ENCODE results near the gene WAPL. TPM values are rescaled to one million over a fixed set of nuclear protein-coding genes. Genes with fewer than 3 reads are reported as not detected.
"Not testable (repeated sequence)": the region's sequence is repeated elsewhere in the genome, so short reads cannot be mapped to it uniquely, and the experiment has no call there.

WAPL gene
- total RNA-seq, 1 donor from 2014 or later, result 50.2 TPM

GRCh38 chr10:86393362-86393761, 128.2 kb downstream of the WAPL start:
- no peak for DNase-seq (ENCODE audit: low spot score)
- H3K9me3 Mint-ChIP-seq, result no peaks in the 10 kb centered on the region
- no peaks in the 10 kb centered on the region for H3K36me3 Mint-ChIP-seq (ENCODE audit: low read depth)
- intact Hi-C loops (cut with micrococcal nuclease), result no loop called here
- no peak overlapping the region for H3K4me3 Mint-ChIP-seq
- H3K27me3 Mint-ChIP-seq (ENCODE audit: insufficient read depth), result peaks cover 42% of the 10 kb centered on the region
- no peak overlapping the region for H3K27ac Mint-ChIP-seq
- H3K4me1 Mint-ChIP-seq (ENCODE audit: low read depth), result no peaks in the 10 kb centered on the region

DNA sequence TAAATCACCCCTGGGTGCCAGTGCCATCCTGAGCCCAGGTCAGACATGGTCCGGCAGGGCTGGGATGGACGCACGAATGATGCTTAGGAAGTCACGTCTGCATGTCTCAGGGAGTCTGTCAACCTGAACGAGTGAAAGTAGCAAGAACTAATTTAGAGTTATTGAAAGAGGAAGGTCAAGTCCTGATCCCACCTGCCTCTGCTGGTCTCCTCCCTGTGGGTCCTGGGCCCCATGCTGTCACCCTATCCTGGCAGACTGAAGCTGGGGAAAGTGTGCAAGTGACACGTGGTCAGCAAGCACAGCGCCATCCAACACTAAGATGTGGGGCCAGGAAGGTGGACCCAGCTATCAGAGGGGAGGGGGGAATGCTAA, 128.9 kb downstream of the WAPL start:
- Mint-ChIP-seq H3K27ac (no peak overlapping the region), H3K36me3 (ENCODE audit: low read depth) (no peaks in the 10 kb centered on the region), H3K4me3 (no peak overlapping the region), H3K4me1 (ENCODE audit: low read depth) (no peaks in the 10 kb centered on the region), H3K27me3 (ENCODE audit: insufficient read depth) (peaks cover 47% of the 10 kb centered on the region), H3K9me3 (no peaks in the 10 kb centered on the region)
- DNase-seq (ENCODE audit: low spot score), result no peak
- intact Hi-C loops (cut with micrococcal nuclease), result no loop called here

DNA sequence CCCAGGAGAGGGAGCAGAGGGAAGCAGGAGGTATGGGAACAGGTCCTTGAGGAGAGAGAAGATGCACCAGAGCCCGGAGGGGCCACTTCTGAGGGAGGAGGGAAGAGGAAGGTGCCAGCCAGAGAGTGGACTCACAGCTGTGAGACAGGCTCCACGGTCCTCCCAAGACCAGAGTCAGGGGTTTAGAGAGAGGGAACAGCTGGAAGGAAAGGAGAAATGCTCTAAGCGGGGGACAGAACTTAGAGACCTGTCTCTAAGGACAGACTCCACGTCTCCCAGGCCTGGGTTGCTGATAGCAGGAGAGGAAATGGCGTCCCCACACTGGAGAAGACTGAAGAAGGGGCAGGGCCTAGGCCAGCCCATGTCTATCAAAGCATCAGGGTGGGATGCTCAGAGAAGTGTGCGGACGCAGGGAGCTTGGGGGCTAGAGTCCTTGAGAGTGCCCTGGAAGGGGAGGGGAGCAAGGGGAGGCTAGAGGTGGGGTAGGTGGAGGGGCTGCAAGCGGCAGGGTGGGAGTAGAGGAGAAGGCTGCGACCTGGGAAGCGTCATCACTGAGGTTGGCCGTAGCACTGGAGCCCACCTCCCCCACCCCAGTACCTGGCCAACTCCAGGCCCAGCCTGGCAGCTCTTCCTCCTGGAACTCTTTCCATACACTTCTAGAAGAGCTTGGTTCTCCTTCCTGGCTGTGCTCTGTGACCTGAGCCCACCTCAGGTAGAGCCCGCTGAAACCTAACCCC, 129.4 kb downstream of the WAPL start:
- H3K36me3 Mint-ChIP-seq (ENCODE audit: low read depth), result no peaks in the 10 kb centered on the region
- no peak overlapping the region for H3K27ac Mint-ChIP-seq
- intact Hi-C loops (cut with micrococcal nuclease), result no loop called here
- no peak for DNase-seq (ENCODE audit: low spot score)
- H3K4me3 Mint-ChIP-seq, result no peak overlapping the region
- peaks cover 52% of the 10 kb centered on the region for H3K27me3 Mint-ChIP-seq (ENCODE audit: insufficient read depth)
- no peaks in the 10 kb centered on the region for H3K9me3 Mint-ChIP-seq
- H3K4me1 Mint-ChIP-seq (ENCODE audit: low read depth), result no peaks in the 10 kb centered on the region

GRCh38 chr10:86391236-86391840, 130.3 kb downstream of the WAPL start:
- intact Hi-C loops (cut with micrococcal nuclease), result no loop called here
- no peaks in the 10 kb centered on the region for H3K4me1 Mint-ChIP-seq (ENCODE audit: low read depth)
- H3K27me3 Mint-ChIP-seq (ENCODE audit: insufficient read depth), result peaks cover 54% of the 10 kb centered on the region
- H3K4me3 Mint-ChIP-seq, result no peak overlapping the region
- no peaks in the 10 kb centered on the region for H3K36me3 Mint-ChIP-seq (ENCODE audit: low read depth)
- DNase-seq (ENCODE audit: low spot score), result no peak
- no peaks in the 10 kb centered on the region for H3K9me3 Mint-ChIP-seq
- no peak overlapping the region for H3K27ac Mint-ChIP-seq

DNA sequence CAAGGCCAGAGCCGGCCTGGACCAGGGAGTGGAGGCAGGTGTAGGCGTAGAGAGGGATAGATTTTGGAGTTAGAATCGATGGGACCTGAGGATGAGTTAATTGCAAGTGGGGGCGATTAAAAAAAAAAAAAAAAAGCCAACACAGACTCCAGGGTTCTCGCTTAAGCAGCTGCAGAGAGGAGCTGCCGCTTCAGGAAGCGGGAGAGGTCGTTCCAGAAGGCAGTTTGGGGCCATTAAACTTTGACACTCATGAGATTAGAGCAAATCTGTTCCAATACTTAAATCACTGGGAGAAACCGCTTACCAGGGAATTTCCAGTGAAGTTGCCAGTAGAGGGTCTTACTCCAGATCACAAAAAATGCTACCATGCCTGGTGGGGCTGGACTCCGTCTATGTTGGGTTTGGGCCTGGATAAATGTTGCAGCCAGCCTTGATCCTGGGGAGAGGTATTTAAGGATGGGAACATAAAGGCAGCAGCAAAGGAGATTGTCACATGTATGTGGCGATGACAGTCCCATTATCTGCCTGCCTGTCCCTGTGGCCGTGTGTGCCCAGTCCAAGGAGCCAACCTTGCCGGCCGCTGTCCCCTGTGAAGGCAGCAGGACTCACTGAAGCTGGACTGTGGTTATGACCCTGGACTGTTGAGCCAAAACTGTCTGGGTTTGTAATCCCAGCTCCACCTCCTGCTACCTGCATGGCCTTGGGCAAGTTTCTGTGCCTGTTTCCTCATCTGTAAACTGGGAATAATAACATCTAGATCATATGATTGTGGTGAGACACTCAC, 131.1 kb downstream of the WAPL start:
- DNase-seq (ENCODE audit: low spot score), result no peak
- H3K27me3 Mint-ChIP-seq (ENCODE audit: insufficient read depth), result peaks cover 62% of the 10 kb centered on the region
- no peak overlapping the region for H3K4me3 Mint-ChIP-seq
- no peak overlapping the region for H3K27ac Mint-ChIP-seq
- H3K4me1 Mint-ChIP-seq (ENCODE audit: low read depth), result no peaks in the 10 kb centered on the region
- no peaks in the 10 kb centered on the region for H3K36me3 Mint-ChIP-seq (ENCODE audit: low read depth)
- H3K9me3 Mint-ChIP-seq, result no peaks in the 10 kb centered on the region
- intact Hi-C loops (cut with micrococcal nuclease), result no loop called here

GRCh38 chr10:86389441-86390193, 132.0 kb downstream of the WAPL start:
- H3K27me3 Mint-ChIP-seq (ENCODE audit: insufficient read depth), result peaks cover 69% of the 10 kb centered on the region
- no peak for DNase-seq (ENCODE audit: low spot score)
- H3K4me3 Mint-ChIP-seq, result peak overlapping the region; percentile 79
- H3K4me1 Mint-ChIP-seq (ENCODE audit: low read depth), result no peaks in the 10 kb centered on the region
- no peaks in the 10 kb centered on the region for H3K9me3 Mint-ChIP-seq
- intact Hi-C loops (cut with micrococcal nuclease), result loop anchor here (1.0 kb wide), 1 partner anchor 11 kb away; no protein-coding TSS in a partner anchor
- H3K27ac Mint-ChIP-seq, result no peak overlapping the region
- H3K36me3 Mint-ChIP-seq (ENCODE audit: low read depth), result no peaks in the 10 kb centered on the region

DNA sequence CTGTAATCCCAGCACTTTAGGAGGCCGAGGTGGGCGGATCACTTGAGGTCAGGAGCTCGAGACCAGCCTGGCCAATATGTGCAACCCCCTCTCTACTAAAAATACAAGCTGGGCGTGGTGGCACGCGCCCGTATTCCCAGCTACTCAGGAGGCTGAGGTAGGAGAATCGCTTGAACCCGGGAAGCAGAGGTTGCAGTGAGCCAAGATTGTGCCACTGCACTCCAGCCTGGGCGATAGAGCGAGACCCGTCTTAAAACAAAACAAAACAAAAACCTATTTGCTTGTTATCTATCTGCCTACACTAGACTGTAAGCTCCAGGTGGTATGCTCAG, 132.5 kb downstream of the WAPL start:
- intact Hi-C loops (cut with micrococcal nuclease), result loop anchor here (1.0 kb wide), 1 partner anchor 11 kb away; no protein-coding TSS in a partner anchor

DNA sequence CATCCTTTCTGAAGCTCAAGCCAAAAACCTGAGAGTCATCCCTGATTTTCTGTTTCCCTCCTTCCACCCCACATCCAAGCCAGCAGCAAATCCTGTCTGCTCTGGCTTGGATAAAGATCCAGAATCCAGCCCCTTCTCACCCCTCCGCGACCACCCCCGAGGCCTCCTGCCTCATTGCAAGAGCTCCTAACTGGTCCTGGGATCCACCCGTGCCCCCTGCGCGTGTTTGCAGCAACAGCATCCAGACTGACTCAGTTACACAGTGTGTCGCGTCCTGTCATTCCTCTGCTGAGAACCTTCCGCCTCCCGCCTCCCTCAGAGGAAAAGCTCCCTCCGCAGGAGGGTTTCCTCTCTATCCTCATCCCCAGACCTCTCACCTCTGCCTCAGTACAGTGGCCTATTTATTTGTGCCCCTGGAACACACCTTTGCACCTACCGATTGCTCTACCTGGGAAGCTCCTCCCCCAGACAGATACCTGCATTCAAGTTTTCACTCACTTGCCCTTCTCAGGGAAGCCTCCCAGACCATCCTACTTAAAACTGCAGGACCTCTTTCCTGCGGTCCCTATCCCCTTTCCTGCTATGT, 133.4 kb downstream of the WAPL start:
- H3K9me3 Mint-ChIP-seq, result no peaks in the 10 kb centered on the region
- no peak overlapping the region for H3K4me3 Mint-ChIP-seq
- H3K36me3 Mint-ChIP-seq (ENCODE audit: low read depth), result no peaks in the 10 kb centered on the region
- H3K27ac Mint-ChIP-seq, result no peak overlapping the region
- DNase-seq (ENCODE audit: low spot score), result no peak
- H3K27me3 Mint-ChIP-seq (ENCODE audit: insufficient read depth), result peaks cover 75% of the 10 kb centered on the region
- intact Hi-C loops (cut with micrococcal nuclease), result no loop called here
- H3K4me1 Mint-ChIP-seq (ENCODE audit: low read depth), result no peaks in the 10 kb centered on the region

More for the DNA sequence above, 132.5 kb downstream of the WAPL start:
- H3K9me3 Mint-ChIP-seq; DNase-seq (ENCODE audit: low spot score); H3K27ac Mint-ChIP-seq; H3K4me1 Mint-ChIP-seq (ENCODE audit: low read depth); H3K36me3 Mint-ChIP-seq (ENCODE audit: low read depth): not testable (repeated sequence)
- H3K27me3 Mint-ChIP-seq (ENCODE audit: insufficient read depth), result peaks cover 70% of the 10 kb centered on the region
- peak overlapping the region; percentile 79 for H3K4me3 Mint-ChIP-seq

DNA sequence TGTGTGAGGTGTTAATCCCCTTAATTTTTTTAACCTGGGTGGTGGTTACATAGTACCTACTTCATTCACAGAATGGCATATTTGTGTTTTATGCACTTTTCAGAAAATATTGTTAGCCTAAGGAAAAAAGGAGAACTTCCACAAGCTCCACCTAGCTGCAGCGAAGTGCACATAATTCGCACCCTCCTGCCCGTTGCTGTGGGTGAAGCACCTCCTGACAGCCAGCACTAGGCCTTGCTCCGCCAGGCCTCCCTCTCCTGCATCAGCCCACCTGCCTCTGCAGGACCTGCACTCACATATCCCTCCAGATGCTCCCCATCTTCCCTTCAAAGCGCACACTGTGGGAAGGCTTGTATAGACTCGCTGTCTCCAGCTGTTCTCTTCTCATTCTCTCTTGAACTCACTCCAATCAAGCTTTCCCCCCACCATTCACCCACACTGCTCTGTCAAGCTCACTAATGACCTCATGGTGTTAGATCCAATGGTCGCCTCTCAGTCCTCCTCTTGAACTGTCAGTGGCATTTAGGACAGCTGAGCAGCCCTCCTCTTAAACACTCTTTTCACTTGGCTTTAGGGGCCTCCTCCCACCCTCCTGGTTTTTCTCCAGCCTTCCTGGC, 134.3 kb downstream of the WAPL start:
- Mint-ChIP-seq H3K9me3 (no peaks in the 10 kb centered on the region), H3K36me3 (ENCODE audit: low read depth) (no peaks in the 10 kb centered on the region), H3K4me1 (ENCODE audit: low read depth) (no peaks in the 10 kb centered on the region), H3K4me3 (no peak overlapping the region), H3K27ac (no peak overlapping the region), H3K27me3 (ENCODE audit: insufficient read depth) (peaks cover 71% of the 10 kb centered on the region)
- DNase-seq (ENCODE audit: low spot score), result no peak
- intact Hi-C loops (cut with micrococcal nuclease), result no loop called here

DNA sequence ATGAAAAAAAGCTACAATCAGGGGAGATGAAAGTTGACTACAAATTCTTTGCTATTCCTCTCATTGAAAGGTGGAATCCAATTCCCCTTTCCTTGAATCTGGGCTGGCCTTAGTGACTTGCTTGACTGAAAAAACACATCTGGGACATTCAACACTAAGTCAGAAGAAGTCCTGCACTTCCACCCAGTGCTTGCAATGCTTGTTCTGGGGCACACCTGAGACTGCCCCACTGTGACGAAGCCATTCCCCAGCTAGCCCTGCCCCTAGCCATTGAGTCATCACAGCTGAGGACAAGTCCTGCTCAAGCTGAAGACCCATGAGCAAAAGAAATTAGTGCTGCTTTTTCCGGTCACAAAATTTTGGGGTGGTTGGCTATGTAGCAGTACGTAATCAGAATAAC, 135.8 kb downstream of the WAPL start:
- no peak for DNase-seq (ENCODE audit: low spot score)

More for the DNA sequence above, 135.8 kb downstream of the WAPL start:
- peaks cover 73% of the 10 kb centered on the region for H3K27me3 Mint-ChIP-seq (ENCODE audit: insufficient read depth)
- intact Hi-C loops (cut with micrococcal nuclease), result no loop called here
- no peaks in the 10 kb centered on the region for H3K36me3 Mint-ChIP-seq (ENCODE audit: low read depth)
- H3K4me1 Mint-ChIP-seq (ENCODE audit: low read depth), result no peaks in the 10 kb centered on the region
- no peaks in the 10 kb centered on the region for H3K9me3 Mint-ChIP-seq
- no peak overlapping the region for H3K4me3 Mint-ChIP-seq
- no peak overlapping the region for H3K27ac Mint-ChIP-seq

Measured in activated T-helper 1 cell treated with anti-CD3 and anti-CD28 coated beads, Interleukin-12 subunit alpha, Interleukin-12 subunit beta, Interleukin-2, Interleukin-4 antibody, amounts not matched to agents 30 ng/mL and 10 ng/mL and 1 ng/mL, durations not matched to agents 14 hours and 24 hours and 36 hours (primary cell).